Ascending aorta (tissue), 2 donors: ENCODE results near the gene PUM1. TPM values are rescaled to one million over a fixed set of nuclear protein-coding genes. Genes with fewer than 3 reads are reported as not detected.
A peak's percentile ranks its signal among the peaks of the same experiment; 100 is the strongest.

Experiments
- DNase-seq, 2 donors: peaks; one replicate each; pipeline ENCODE4 v3.0.0-alpha.2; 2019; ENCODE audit warnings: low spot score in 2 of 2
- H3K27ac ChIP-seq, 2 donors: fragments of 200-600 bp; sonication (generic); one replicate each; pipeline ENCODE4 v1.5.1; 2016 to 2017; ENCODE audit warnings: mild to moderate bottlenecking in 1 of 2
- H3K27me3 ChIP-seq: fragments of 200-600 bp; sonication (generic); one replicate; pipeline ENCODE4 v1.5.1; 2017
- H3K36me3 ChIP-seq, 2 donors: fragments of 200-600 bp; sonication (generic); one replicate each; pipeline ENCODE4 v1.5.1; 2016
- H3K4me1 ChIP-seq, 2 donors: fragments of 200-600 bp; sonication (generic); one replicate each; pipeline ENCODE4 v1.5.1; 2016 to 2017; ENCODE audit warnings: mild to moderate bottlenecking in 1 of 2
- H3K4me3 ChIP-seq, 2 donors: fragments of 200-600 bp; sonication (generic); one replicate each; pipeline ENCODE4 v1.5.1; 2016 to 2017; ENCODE audit warnings: mild to moderate bottlenecking in 1 of 2
- H3K9me3 ChIP-seq, 2 donors: fragments of 200-600 bp; sonication (generic); one replicate each; pipeline ENCODE4 v1.5.1; 2016
- CTCF ChIP-seq, 3 experiments: fragments of 200-600 bp in 2 of 3; fragments of 450-650 bp in 1 of 3; sonication (generic) in 2 of 3; IDR thresholded peaks; one replicate each; pipeline ENCODE4 v1.5.1; 2016 to 2019; ENCODE audit warnings: antibody characterized with exemption in 3 of 3, mild to moderate bottlenecking in 1 of 3, moderate library complexity in 1 of 3
- intact Hi-C: fragments of 100-400 bp; cut with DNase I; formaldehyde crosslinking; loops from one replicate; pipeline ENCODE4 v1.15.1; 2023
- total RNA-seq: library from RNA; depleted of rRNA; stranded (reverse); fragments of >200 nt; gene quantifications from one replicate; pipeline ENCODE4 v1.1.0, GENCODE V29; 2016

Gene PUM1
- total RNA-seq, 1 donor from 2014 or later: 52.3 TPM

GRCh38 chr1:30900486-30900885 is 165.0 kb downstream of the PUM1 start:
- Histone ChIP-seq H3K27me3 (no peaks in the 10 kb centered on the region), H3K9me3 (no peaks in the 10 kb centered on the region), H3K4me3 (no peak overlapping the region), H3K36me3 (no peaks in the 10 kb centered on the region), H3K27ac (peak overlapping the region in 1 of 2 donors; percentile 87), H3K4me1 (peaks cover 17 to 36% of the 10 kb centered on the region in 2 donors)
- intact Hi-C loops: no loop called here
- TF ChIP-seq CTCF (IDR thresholded peaks at IDR 0.05): no peak
- DNase-seq: no peak

GRCh38 chr1:30899577-30900389 is 165.7 kb downstream of the PUM1 start:
- no peak for TF ChIP-seq CTCF (IDR thresholded peaks at IDR 0.05)
- Histone ChIP-seq H3K4me3 (no peak overlapping the region), H3K27ac (no peak overlapping the region), H3K9me3 (no peaks in the 10 kb centered on the region), H3K4me1 (peaks cover 17 to 42% of the 10 kb centered on the region in 2 donors), H3K27me3 (no peaks in the 10 kb centered on the region), H3K36me3 (no peaks in the 10 kb centered on the region)
- intact Hi-C loops: no loop called here
- no peak for DNase-seq

- intact Hi-C loops: no loop called here
- no peak for DNase-seq
- Histone ChIP-seq H3K27me3 (no peaks in the 10 kb centered on the region), H3K9me3 (no peaks in the 10 kb centered on the region), H3K36me3 (no peaks in the 10 kb centered on the region), H3K27ac (no peak overlapping the region), H3K4me3 (no peak overlapping the region), H3K4me1 (peaks cover 14 to 39% of the 10 kb centered on the region in 2 donors)
- no peak for TF ChIP-seq CTCF (IDR thresholded peaks at IDR 0.05)
Observed at GRCh38 chr1:30898031-30898815, 167.3 kb downstream of the PUM1 start.

- Histone ChIP-seq H3K4me1 (peaks cover 4 to 29% of the 10 kb centered on the region in 2 donors), H3K36me3 (no peaks in the 10 kb centered on the region), H3K4me3 (no peak overlapping the region), H3K27ac (no peak overlapping the region), H3K9me3 (no peaks in the 10 kb centered on the region), H3K27me3 (no peaks in the 10 kb centered on the region)
- intact Hi-C loops: no loop called here
- no peak for DNase-seq
- no peak for TF ChIP-seq CTCF (IDR thresholded peaks at IDR 0.05)
Observed at GRCh38 chr1:30896905-30897304, 168.6 kb downstream of the PUM1 start.

DNA sequence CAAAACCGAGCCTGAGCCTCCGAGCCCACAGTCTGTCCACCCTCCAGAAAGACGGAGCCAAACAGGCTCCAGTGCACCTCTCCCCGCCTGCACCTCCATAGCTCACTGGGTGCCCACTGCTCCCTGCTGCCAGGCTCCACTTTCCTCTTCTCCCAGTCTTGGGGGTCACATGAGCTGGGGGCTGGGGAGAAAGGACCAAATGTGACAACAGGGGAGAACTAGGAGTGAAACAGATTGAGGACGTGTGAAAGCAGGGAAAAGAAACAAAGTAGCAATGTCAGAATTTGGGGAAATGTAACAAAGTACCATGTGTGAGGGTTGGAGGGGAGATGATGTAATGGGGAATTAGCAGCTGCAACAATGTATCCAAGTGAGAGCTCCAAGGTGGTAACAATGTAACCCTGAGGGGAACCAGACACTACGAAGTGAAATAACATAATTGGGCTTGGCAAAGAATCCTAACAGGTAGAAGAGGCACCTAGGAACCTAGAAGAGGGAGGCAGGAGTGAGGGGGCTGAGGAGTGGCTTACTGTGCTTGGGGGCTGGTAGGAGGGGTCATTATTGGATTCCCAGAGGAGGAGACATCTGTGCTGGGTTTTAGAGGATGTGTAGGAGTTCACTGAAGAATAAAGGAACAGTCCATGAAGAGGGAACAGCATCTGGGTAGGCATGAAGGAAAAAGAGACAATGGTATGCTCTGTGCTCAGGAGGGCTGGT is 169.4 kb downstream of the PUM1 start:
- Histone ChIP-seq H3K4me1 (peaks cover 3 to 26% of the 10 kb centered on the region in 2 donors), H3K9me3 (no peaks in the 10 kb centered on the region), H3K27me3 (no peaks in the 10 kb centered on the region), H3K4me3 (peak overlapping the region in 1 of 2 donors; percentile 19), H3K36me3 (no peaks in the 10 kb centered on the region), H3K27ac (peak overlapping the region; percentile 25 to 48)
- DNase-seq: no peak
- no peak for TF ChIP-seq CTCF (IDR thresholded peaks at IDR 0.05)
- intact Hi-C loops: no loop called here
